ENCODE data around the gene ZNF607. TPM values are rescaled to one million over a fixed set of nuclear protein-coding genes. Genes with fewer than 3 reads are reported as not detected.

The ZNF607 gene
- total and polyA plus RNA-seq, 8 donors = 6.5 to 12.3 (median 11.3) TPM

- no peak for TF ChIP-seq CTCF (IDR thresholded peaks at IDR 0.05)
- intact Hi-C loops (cut with DNase I) = no loop called here
Measured at GRCh38 chr19:37698216-37698615, 21.3 kb downstream of the ZNF607 start.

GRCh38 chr19:37695144-37695899 lies 24.2 kb downstream of the ZNF607 start:
- Histone ChIP-seq H3K9me3 (peaks cover 0 to 76% of the 10 kb centered on the region in 2 donors), H3K4me1 (peaks cover 0 to 4% of the 10 kb centered on the region in 2 donors), H3K36me3 (peaks cover 0 to 39% of the 10 kb centered on the region in 2 donors), H3K27ac (no peak overlapping the region), H3K4me3 (no peak overlapping the region), H3K27me3 (no peaks in the 10 kb centered on the region)
- ATAC-seq (no peak), DNase-seq (no peak)
- intact Hi-C loops (cut with DNase I) = no loop called here
- no peak for TF ChIP-seq CTCF (IDR thresholded peaks at IDR 0.05)

More at GRCh38 chr19:37698216-37698615, 21.3 kb downstream of the ZNF607 start:
- peaks cover 0 to 80% of the 10 kb centered on the region in 2 donors for H3K9me3 ChIP-seq
- H3K27ac ChIP-seq = no peak overlapping the region
- no peaks in the 10 kb centered on the region for H3K4me1 ChIP-seq
- no peaks in the 10 kb centered on the region for H3K27me3 ChIP-seq
- peaks cover 0 to 47% of the 10 kb centered on the region in 2 donors for H3K36me3 ChIP-seq
- no peak overlapping the region for H3K4me3 ChIP-seq
- ATAC-seq = no peak
- no peak for DNase-seq

GRCh38 chr19:37692956-37693620 lies 26.5 kb downstream of the ZNF607 start:
- intact Hi-C loops (cut with DNase I) = no loop called here
- ATAC-seq = peak; percentile 28

GRCh38 chr19:37691881-37692504 lies 27.6 kb downstream of the ZNF607 start:
- H3K27me3 ChIP-seq = no peaks in the 10 kb centered on the region
- peak overlapping the region; percentile 62 to 73 for H3K27ac ChIP-seq
- peak overlapping the region; percentile 49 for H3K4me3 ChIP-seq
- TF ChIP-seq CTCF (IDR thresholded peaks at IDR 0.05) = no peak
- peaks cover 0 to 4% of the 10 kb centered on the region in 2 donors for H3K4me1 ChIP-seq
- H3K9me3 ChIP-seq = peaks cover 0 to 68% of the 10 kb centered on the region in 2 donors
- DNase-seq (peak; percentile 86 to 95 (median 90)), ATAC-seq (peak; percentile 94)
- intact Hi-C loops (cut with DNase I) = no loop called here
- H3K36me3 ChIP-seq = peaks cover 0 to 10% of the 10 kb centered on the region in 2 donors

More at GRCh38 chr19:37692956-37693620, 26.5 kb downstream of the ZNF607 start:
- H3K4me1 ChIP-seq = peaks cover 0 to 4% of the 10 kb centered on the region in 2 donors
- H3K9me3 ChIP-seq = peaks cover 0 to 74% of the 10 kb centered on the region in 2 donors
- H3K27ac ChIP-seq = no peak overlapping the region
- TF ChIP-seq CTCF (IDR thresholded peaks at IDR 0.05) = no peak
- H3K27me3 ChIP-seq = no peaks in the 10 kb centered on the region
- no peak overlapping the region for H3K4me3 ChIP-seq
- DNase-seq = peak in 2 of 4 donors; percentile 32 to 40
- H3K36me3 ChIP-seq = peaks cover 0 to 20% of the 10 kb centered on the region in 2 donors

GRCh38 chr19:37683520-37683919 lies 36.0 kb downstream of the ZNF607 start:
- TF ChIP-seq CTCF (IDR thresholded peaks at IDR 0.05) = no peak
- no peak overlapping the region for H3K27ac ChIP-seq
- ATAC-seq (no peak), DNase-seq (no peak)
- peaks cover 0 to 15% of the 10 kb centered on the region in 2 donors for H3K36me3 ChIP-seq
- intact Hi-C loops (cut with DNase I) = no loop called here
- H3K4me1 ChIP-seq = no peaks in the 10 kb centered on the region
- no peaks in the 10 kb centered on the region for H3K27me3 ChIP-seq
- peaks cover 0 to 86% of the 10 kb centered on the region in 2 donors for H3K9me3 ChIP-seq
- no peak overlapping the region for H3K4me3 ChIP-seq

Data from left lung (tissue), 10 donors.